SKM-1 treated with dmso at 0.1 percent for 144 hours (cell line): ENCODE measurements around the gene CHPF.

Source experiments
- DNase-seq: peaks from one replicate; lab custom pipeline; 2025; ENCODE audit not compliant: unreplicated experiment; lab: John Stamatoyannopoulos, UW

The CHPF gene

DNA sequence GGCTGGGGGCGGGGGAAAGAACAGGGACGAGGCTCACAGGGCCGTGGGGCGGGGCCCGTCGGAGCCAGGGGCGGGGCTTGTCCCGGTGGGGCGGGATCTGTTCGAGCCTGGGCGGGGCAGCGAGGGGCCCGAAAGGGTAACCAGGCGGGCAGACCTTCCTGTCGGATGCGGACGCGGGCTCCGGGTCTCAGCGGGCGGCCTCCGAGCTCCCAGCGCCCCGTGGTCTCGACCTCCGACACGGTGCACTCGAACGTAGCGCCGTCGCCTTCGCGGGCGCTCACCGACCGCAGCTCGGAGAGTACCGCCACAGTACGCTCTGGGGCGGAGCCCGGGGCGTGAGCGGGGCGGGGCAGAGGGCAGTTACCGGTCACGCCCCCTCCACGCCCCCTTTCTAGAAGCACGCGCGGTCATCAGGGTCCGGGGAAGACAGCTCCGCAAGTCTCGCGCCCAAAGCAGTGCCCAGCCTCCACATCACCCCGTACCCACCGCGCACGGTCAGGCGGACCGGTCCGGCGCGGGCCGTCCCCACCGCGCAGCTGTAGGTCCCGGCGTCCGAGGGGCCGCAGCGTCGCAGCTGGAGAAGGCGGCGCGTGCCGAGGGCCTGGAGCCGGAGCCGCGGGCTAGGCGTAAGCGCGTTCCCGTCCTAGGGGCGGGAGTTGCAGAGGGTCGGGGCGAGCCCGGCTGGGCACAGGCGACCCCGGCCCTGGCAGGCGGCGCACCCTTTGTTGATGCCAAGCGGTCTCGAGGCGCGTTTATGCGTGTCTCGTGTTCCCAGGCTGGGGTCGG lies 9.0 kb upstream of the CHPF start:
- peak; percentile 66 for DNase-seq

DNA sequence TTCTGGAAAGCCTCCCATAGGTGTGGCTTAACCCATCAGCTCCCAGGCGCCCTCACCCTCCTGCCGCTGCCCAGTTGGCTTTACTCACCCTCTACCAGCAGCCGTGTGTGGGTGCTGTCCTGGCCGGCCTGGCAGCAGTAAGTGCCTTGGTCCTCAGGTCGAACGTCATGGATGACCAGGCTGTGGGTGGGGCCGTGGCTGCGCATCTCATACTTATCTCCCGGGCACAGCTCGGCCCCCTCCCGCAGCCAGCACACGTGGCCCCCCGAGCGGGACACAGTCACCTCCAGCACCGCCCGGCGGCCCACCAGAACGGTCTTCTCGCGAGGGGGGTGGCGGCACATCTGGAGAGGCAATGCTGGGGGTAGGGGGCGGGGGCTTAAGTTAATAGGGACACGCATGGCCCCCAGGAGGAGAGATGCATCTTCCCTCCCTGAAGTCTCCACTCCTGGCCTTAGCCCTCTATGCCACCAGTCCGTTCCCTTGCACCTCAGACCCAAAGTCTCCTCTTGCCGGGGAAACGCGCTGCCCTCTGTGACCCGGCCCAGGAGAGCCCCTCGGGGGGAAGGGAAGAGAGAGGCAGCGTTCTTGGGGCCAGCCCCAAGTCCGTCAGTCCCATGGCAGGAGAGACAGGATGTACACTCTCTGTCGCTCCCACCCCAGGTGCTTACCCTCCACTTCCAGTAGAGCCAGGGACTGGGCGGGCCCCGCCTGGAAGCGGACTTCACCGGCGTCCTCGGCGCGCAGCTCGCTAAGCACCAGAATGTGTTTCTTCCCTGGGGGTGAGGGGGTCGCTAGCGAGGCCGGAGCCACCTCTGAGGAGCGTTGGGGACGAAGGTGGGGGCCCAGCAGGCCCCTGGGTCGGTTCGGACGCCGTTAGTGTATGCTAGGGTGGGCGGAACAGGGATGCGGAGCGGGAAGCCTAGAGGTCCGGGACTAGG lies 8.1 kb upstream of the CHPF start:
- DNase-seq, result no peak

DNA sequence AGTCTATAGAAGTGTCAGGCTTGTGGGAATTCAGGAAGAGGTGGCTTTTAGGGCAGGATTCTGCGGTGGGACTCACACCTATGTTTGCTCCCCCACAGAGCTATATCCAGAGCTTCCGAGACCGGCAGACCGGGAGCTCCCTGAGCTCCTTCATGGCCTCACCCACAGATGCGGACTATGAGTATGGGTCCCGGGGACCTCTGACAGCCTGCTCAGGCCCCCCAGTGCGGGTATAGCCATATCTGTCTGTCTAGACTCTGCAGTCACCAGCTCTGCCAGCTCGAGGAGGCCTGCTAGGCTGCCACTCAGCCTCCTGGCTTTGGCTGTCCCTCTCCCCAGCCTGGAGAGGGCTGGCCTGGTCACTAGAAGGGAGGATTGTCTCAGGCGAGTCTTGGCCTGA lies 6.0 kb upstream of the CHPF start:
- DNase-seq, result no peak

DNA sequence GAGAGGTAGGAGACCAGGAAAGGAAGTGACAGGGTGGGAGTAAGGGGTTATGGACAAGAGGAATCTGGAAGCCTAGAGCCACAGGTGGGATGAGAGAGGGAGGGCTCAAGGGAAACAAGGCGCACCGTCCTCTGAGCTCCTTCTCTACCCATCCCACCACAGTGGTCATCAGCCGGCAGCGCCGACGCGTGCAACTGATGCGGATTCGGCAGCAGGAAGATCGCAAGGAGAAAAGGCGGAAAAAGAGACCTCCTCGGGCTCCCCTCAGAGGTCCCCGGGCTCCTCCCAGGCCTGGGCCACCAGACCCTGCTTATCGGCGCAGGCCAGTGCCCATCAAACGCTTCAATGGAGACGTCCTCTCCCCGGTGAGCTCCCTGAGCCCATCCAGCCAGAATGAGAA lies 5.4 kb upstream of the CHPF start:
- DNase-seq, result no peak

DNA sequence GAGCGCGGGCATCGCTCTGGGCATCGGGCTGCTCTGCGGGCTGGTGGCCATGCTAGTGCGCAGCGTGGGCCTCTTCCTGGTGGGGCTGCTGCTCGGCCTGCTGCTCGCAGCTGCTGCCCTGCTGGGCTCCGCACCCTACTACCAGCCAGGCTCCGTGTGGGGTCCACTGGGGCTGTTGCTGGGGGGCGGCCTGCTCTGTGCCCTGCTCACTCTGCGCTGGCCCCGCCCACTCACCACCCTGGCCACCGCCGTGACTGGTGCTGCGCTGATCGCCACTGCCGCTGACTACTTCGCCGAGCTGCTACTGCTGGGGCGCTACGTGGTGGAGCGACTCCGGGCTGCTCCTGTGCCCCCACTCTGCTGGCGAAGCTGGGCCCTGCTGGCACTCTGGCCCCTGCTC lies 4.0 kb upstream of the CHPF start:
- no peak for DNase-seq

DNA sequence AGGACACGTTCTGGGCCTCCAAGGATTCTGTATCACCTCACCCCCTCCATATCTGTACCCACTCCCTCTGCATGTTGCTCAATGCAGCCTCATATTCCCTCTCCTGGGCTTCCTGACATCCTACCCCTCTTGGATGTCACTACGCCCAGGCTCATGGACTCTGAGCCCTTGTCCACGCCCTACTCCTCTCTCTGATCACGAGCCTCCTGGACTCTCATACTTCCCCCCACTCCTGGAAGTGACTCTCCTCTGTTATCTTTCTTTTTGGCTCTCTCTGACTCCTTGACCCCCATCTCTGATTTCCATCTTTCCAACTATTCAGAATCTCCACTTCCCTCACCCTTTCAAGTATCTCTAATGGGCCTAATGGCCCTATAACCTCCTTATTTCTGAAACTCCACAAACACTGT lies 2.3 kb upstream of the CHPF start:
- DNase-seq, result no peak

DNA sequence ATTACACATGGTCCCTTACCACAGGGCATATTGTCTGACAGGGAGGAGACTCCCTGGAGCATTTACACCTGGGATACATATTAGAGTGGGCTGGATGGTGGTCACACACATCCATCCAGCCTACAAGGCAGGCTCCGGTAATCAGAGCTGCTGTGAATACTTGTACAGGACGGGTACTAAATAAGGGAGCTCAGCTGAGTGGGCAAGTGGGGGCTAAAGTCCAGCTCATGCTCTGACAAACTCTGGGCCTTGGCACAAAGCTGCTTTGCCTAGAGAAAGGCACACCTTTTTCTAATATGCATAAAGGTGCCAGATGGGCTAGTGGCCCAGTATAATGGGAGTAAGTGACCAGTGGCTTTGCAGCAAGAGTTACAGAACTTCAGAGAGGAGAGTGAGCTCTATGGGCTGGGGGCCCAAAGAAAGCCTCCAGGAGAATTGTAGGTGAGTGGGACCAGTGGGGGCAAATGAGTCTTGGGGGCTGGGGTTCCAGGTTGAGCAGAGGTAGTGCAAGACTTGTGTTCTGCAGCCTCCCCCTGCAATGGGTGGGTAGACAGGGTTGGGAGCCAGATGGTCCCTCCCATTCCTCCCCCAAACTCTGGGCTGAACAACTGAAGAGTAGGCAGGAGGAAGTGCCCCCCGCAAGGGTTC lies 1.8 kb upstream of the CHPF start:
- no peak for DNase-seq

DNA sequence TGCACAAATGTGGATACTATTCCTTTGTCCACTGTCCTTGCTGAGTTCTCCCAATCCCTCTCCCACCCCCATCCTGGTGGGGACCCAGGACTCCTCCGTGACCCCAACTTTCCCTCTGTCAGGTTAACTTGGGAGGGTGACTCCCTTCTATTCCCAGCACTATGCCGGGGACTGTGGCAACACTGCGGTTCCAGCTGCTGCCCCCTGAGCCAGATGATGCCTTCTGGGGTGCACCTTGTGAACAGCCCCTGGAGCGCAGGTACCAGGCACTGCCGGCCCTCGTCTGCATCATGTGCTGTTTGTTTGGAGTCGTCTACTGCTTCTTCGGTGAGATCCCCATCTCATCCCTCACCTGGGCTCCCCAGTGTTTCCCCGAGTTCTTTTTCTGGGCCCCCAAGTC lies 958 bp upstream of the CHPF start:
- no peak for DNase-seq

DNA sequence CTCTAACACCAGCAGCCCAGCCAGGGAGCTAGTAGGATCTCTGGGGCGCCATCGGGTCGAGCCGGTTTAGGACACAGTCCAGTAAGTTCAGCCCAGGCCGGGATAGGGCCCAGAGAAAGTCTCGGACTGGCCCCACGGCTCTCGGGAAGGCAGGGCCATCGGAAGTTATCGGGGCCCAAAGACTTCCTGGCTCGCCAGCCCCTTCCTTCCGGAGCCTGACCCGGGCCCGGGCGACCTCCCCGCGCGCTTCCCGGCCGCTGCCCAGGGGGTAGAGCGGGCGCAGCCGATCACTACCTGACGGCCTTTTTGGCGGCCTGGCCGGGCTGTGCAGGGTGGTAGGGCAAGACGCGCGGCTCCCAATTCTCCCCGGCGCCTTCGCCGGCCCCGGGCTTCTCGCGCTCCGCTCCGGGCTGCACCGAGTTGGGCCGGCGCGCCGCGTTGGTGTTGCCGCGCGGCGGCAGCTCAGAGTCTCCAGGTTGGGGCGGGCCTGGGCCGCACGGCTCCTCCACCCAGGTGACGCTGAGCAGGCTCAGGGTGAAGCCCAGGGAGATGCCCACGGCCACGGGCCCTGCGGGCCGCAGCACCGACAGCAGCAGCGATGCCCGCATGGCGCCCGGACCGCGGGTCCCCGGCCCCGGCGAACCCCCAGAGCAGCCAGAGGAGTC lies 546 bp downstream of the CHPF start:
- DNase-seq, result no peak

DNA sequence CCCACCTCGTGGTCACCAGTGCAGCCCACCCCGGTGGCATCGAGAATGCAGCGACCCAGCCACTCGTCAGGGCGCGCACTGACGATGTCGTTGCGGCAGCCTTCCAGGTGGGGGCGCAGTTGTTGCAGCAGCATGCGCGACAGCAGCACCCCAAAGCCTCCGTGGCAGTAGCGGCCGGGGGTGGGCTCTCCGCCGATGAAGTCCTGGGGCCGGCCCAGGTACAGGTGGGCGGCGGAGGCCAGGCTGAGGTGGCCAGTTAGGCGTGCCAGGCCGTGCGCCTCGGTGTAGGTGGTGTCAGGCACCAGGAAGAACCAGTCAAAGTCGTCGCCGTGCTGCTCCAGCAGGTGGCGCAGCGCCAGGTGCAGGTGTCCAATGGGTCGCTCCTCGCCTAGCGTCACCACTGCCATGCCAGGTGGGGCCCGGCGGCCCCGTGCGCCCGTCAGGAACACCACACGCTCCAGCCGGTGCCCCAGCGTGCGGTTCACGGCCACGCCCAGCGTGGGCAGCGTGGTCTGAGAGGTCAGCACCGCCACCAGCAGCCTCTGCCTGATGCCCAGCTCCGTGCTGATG lies 1.9 kb downstream of the CHPF start:
- peak; percentile 36 for DNase-seq

DNA sequence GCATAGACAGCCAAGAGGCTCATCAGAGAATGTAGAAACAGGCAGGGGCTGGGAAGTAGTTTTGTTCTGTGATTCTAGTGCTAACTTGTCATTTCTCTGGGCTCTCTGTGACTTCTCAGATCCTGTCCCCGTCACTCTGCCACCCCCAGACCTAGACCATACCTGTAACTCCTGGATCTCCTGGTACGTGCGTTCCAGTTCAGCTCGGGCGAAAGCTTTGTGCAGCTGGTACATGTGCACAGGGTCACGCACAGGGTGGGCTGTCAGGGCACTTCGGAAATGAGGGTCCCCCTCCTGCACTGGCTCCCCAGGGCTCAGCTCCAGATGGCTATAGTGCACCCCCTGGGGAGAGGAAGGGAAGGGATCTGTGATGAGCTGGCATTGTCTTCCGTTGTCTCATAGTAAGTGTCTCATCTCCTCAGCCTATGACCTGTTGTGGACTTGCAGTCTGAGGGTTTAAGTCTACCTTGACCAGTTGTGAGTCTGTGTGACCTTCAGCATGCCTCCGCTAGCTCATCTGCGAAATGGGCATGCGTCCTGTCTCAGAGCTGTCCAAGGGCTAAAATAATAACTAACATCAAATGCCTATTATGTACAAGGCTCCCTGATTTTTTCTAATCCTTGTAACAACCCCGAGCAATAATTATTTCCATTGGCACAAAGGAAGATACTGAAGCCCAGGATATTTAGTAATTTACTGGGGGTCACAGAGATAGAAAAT lies 2.7 kb downstream of the CHPF start:
- DNase-seq, result no peak

DNA sequence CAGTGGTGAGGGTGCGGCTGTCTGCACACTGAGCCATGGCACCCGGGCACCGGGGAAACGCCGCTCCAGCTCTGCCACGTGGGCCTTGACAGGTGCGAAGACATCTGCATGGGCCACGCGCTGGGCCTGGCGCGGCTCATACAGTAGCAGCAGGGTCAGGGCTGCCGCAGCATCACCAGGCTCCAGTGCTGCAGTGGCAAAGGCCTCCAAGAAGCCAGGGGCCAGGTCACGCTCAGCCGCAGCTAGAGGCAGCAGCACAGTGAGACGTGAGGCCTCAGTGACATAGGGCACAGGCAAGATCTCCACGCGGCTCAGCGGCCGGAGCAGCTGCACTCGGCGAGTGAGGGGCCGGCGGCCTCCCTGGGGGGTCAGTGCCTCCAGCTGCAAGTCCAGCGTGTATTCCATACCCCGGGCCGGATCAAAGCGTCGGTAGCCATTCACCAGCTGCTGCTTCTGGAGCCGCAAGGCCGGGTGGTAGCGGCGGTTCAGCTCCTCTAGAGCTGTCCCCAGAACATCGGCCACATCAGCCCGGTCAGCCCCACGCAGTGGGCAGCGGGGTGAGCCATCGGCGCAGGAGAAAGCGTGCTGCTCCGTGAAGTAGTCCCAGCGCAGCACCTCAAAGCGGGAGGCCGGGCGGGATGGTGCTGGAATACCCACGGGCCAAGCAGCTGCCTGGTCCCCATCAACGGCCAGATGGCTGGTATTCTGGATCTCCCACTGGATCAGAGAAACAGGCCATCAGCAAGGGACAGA lies 3.5 kb downstream of the CHPF start:
- no peak for DNase-seq

DNA sequence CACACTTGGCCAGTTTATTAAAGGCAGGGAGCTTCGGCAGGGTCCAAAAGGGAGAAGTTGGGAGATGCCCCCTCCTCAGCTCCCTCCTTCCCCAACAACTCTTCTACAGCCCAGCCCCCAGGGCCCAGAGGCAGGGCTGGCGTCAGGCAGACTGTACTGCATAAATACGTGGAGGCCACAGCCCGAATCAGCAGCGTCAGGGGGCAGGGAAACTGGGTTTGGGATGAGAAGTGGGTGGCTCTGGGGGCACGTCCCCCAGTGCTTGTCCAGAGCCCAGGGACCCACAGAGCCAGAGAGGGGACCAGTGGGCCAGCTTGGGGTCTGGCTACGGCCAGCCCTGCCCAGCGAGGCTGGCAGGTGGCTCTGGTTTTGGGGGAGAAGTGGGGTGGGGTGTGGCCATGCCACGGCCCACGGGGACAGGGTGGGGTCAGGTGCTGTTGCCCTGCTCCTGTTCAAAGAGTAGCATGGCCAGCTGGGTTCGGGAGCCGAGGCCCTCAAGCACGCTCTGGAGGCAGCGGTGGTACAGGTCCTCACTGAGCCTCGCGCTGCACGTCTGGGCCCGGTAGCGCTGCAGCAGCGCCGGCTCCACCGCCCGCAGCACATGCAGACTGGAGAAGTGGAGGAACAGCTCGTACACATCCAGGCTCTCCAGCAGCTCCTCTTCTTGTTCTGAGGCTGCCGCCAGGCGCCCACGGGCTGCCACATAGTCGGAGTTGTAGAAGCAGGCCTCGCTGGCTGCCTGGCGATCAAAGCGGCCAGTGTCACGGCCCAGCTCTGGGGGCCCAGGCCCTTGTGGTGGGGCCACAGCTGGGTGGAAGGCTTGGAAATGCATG lies 4.4 kb downstream of the CHPF start:
- DNase-seq, result no peak

DNA sequence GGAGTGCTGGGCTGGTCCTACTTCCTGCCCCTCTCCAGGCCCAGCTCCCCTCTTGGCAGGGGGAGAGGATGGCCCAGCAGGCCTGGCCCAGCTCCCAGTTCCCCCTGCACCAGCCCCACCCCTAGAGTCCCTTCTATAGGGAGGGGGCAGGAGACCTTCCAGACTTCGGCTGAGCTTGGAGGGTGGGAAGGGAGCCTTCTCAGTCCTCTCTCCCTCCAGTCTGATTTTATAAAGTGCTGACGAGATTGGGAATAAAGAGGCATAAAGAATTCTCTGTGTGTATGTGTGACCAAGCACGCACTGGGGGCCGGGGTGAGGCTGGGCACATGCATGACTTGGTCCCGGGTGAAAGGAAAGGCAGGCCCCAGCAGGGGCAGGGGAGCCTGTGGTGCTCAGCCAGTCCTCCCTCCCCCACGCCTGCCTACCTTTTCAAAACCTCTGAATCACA lies 5.1 kb downstream of the CHPF start:
- no peak for DNase-seq

DNA sequence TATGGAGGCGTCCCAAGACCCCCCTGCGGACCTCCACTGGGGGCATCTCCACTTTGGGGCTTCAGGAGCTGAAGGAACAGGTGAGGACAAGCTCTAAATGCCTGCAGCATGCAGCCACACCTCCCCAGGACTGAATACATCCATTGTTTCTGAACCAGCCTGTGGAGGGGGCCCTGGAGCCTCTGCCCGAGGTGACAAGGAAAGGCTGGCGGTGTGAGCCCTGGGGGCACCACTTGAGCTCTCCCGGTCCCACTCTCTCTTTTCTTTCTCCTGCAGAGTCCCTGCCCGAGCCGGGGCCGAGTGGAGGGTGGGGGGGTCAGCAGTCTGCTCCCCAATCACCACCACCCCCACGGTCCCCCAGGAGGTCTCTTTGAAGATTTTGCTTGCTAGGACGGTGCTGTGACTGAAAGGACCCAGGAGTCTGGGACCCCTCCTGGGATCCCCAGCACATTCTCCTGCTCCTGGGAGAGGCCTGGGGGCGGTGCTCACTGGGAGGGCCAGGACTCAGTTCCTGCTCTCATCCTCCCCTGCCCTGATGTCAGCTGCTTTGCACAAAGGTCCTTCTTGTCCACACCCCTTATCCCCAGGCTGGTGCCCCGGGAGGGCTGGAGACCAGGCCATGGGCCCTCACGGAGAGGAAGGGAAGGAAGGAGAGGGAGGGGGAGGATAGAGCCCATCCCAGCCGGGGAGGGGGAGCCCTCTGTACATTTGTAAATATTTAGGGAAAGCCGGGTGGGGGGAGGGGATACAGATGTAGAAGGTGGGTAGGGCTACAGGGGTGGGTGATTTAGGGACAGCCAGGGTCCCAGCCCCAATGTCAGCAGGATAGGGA lies 5.7 kb downstream of the CHPF start:
- no peak for DNase-seq

DNA sequence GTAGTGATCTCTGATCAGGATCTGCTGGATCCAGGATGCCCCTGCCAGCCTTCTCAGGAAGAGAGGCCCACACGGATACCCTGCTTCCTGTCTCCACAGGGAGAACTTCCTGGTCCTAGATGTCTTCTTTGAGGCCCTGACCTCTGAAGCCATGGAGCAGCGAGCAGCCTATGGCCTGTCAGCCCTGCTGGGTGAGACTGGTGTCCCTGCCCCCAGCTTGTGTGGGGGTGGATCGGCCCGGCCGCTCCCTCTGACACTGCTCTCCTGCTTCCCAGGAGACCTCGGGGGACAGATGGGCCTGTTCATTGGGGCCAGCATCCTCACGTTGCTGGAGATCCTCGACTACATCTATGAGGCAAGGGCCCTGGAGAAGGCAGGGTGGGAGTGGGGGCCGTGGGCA lies 6.6 kb downstream of the CHPF start:
- no peak for DNase-seq

DNA sequence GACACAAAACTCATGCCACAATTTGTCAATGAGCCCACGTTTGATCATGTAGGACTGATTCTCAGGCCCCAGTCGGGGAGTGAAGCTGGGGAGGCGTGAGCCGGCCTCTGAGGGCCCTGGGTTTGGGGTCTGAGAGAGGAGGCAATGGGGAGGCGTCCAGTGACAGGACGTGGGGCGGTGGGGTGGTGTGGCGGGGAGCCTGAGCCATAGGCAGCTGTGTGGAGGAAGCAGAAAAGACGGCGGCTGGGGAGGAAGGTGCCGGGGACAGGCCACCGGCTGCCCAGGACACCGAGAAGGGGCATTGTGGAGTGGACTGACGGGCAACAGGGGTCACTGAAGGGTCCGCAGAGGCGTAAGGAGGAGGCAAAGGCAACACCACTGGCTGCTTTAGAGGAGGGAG lies 7.2 kb downstream of the CHPF start:
- DNase-seq, result no peak
